HCT116 (cell line): ENCODE measurements around the gene PRG2. TPM values are rescaled to one million over a fixed set of nuclear protein-coding genes. Genes with fewer than 3 reads are reported as not detected.

ENCODE experiments used
- ATAC-seq: fragments of 200-7000 bp; cut with Tn5 transposase; 2 replicates; pipeline ENCODE4 v1.9.1; 2020; ENCODE audit warnings: mild to moderate bottlenecking, moderate library complexity
- BruUV-seq: library from RNA; stranded (reverse); fragments of 400-500 nt; replicated peaks from 2 replicates; lab custom pipeline; 2021; lab: Mats Ljungman, UMichigan
- CTCF ChIA-PET: fragments of 300-600 bp; sonication (Branson Sonifier 250); formaldehyde crosslinking; loops from one replicate; lab custom pipeline; 2021; ENCODE audit warnings: antibody characterized with exemption; lab: Charles Lee
- POLR2A ChIA-PET: fragments of 300-600, 350-600 bp; sonication (Branson Sonifier 250); formaldehyde crosslinking; loops from one replicate; lab custom pipeline; 2021; ENCODE audit warnings: antibody characterized with exemption; lab: Charles Lee
- RAD21 ChIA-PET, 2 experiments: fragments of 300-600 bp; sonication (Branson Sonifier 250); formaldehyde crosslinking; loops; one replicate each; lab custom pipeline; 2023; ENCODE audit warnings: low total read pairs in 2 of 2; ENCODE audit not compliant: uncharacterized antibody in 2 of 2, unreplicated experiment in 2 of 2, low non-redundant PET in 1 of 2; lab: Charles Lee
- DNase-seq: peaks from one replicate; pipeline ENCODE4 v3.0.0-alpha.2; 2010; ENCODE audit warnings: low read depth, low spot score
- H2AFZ ChIP-seq: fragments of 200-600 bp; shearing (Covaris generic), sonication (generic); 2 replicates; pipeline ENCODE4 v1.6.1; 2017; ENCODE audit warnings: low read depth, mixed run types, mixed read lengths, antibody characterized with exemption, low read length; ENCODE audit not compliant: poor library complexity, severe bottlenecking
- H3K27ac ChIP-seq: 2 replicates; pipeline ENCODE4 v1.5.1; 2012; ENCODE audit warnings: low read depth, low read length
- H3K27me3 ChIP-seq: fragments of 200-600 bp; sonication (generic); 2 replicates; pipeline ENCODE4 v1.6.1; 2016; ENCODE audit warnings: mixed run types, low read length, mixed read lengths; ENCODE audit not compliant: insufficient read depth
- H3K36me3 ChIP-seq, 2 experiments: fragments of 200-500 bp in 1 of 2; fragments of 200-600 bp in 1 of 2; sonication (Bioruptor generic) in 1 of 2; sonication (generic) in 1 of 2; 2 replicates each; pipeline versions ENCODE4 v1.5.1 to v1.6.1; 2014 to 2016; ENCODE audit warnings: low read length in 2 of 2, inconsistent platforms in 1 of 2, mixed read lengths in 1 of 2, mixed run types in 1 of 2; ENCODE audit not compliant: insufficient read depth in 2 of 2, control insufficient read depth in 1 of 2
- H3K4me1 ChIP-seq, 2 experiments: fragments of 200-600 bp in 1 of 2; sonication (generic) in 1 of 2; 2 replicates each; pipeline versions ENCODE4 v1.5.1 to v1.6.1; 2012 to 2017; ENCODE audit warnings: low read length in 2 of 2, inconsistent platforms in 1 of 2, mild to moderate bottlenecking in 1 of 2, mixed read lengths in 1 of 2, mixed run types in 1 of 2, moderate library complexity in 1 of 2; ENCODE audit not compliant: insufficient read depth in 2 of 2, control insufficient read depth in 1 of 2
- H3K4me2 ChIP-seq: fragments of 200-600 bp; sonication (generic); 2 replicates; pipeline ENCODE4 v1.6.1; 2017; ENCODE audit warnings: mixed run types, low read length, mixed read lengths
- H3K4me3 ChIP-seq, 2 experiments: fragments of 200-600 bp in 1 of 2; sonication (generic) in 1 of 2; replicated peaks in 1 of 2; 2 replicates each; pipeline ENCODE4 v1.5.1; 2011 to 2016; ENCODE audit warnings: low read length in 2 of 2, control low read depth in 1 of 2, low read depth in 1 of 2, mild to moderate bottlenecking in 1 of 2, mixed read lengths in 1 of 2, mixed run types in 1 of 2
- H3K79me2 ChIP-seq: fragments of 200-600 bp; sonication (generic); 2 replicates; pipeline ENCODE4 v1.6.1; 2017; ENCODE audit warnings: mild to moderate bottlenecking, mixed run types, low read length, moderate library complexity, mixed read lengths; ENCODE audit not compliant: insufficient read depth
- H3K9ac ChIP-seq: fragments of 200-600 bp; sonication (generic); 2 replicates; pipeline ENCODE4 v1.6.1; 2016; ENCODE audit warnings: low read length, mixed read lengths
- H3K9me2 ChIP-seq: fragments of 200-600 bp; sonication (generic), shearing (Covaris generic); 2 replicates; pipeline ENCODE4 v1.6.1; 2017; ENCODE audit warnings: mixed run types, mild to moderate bottlenecking, moderate library complexity; ENCODE audit not compliant: insufficient read depth
- H3K9me3 ChIP-seq, 2 experiments: fragments of 200-500 bp in 1 of 2; fragments of 200-600 bp in 1 of 2; sonication (Bioruptor generic) in 1 of 2; sonication (generic) in 1 of 2; 2 replicates each; pipeline ENCODE4 v1.6.1; 2014 to 2017; ENCODE audit warnings: low read length in 2 of 2, mixed read lengths in 2 of 2, inconsistent platforms in 1 of 2, low read depth in 1 of 2, mild to moderate bottlenecking in 1 of 2, mixed run types in 1 of 2, moderate library complexity in 1 of 2; ENCODE audit not compliant: control insufficient read depth in 1 of 2, insufficient read depth in 1 of 2
- H4K20me1 ChIP-seq: fragments of 200-600 bp; sonication (generic), shearing (Covaris generic); 2 replicates; pipeline ENCODE4 v1.6.1; 2017; ENCODE audit warnings: mixed run types, mild to moderate bottlenecking, moderate library complexity; ENCODE audit not compliant: insufficient read depth
- ATF3 ChIP-seq: IDR thresholded peaks from 2 replicates; pipeline ENCODE4 v1.6.1; 2012
- CBX3 ChIP-seq: IDR thresholded peaks from 2 replicates; pipeline ENCODE4 v1.6.1; 2012; ENCODE audit warnings: low read depth
- CTCF ChIP-seq, 3 experiments: fragments of 200-600 bp in 1 of 3; sonication (generic) in 1 of 3; IDR thresholded peaks in 2 of 3; conservative IDR thresholded peaks in 1 of 3; 2 replicates each; pipeline ENCODE4 v1.5.1; 2012 to 2017; ENCODE audit warnings: low read depth in 2 of 3, low read length in 2 of 3, antibody characterized with exemption in 1 of 3, borderline replicate concordance in 1 of 3, control low read depth in 1 of 3, mild to moderate bottlenecking in 1 of 3, mixed read lengths in 1 of 3, mixed run types in 1 of 3, moderate library complexity in 1 of 3; ENCODE audit not compliant: insufficient read depth in 1 of 3
- ELF1 ChIP-seq: IDR thresholded peaks from 2 replicates; pipeline ENCODE4 v1.6.1; 2012; ENCODE audit warnings: low read depth, borderline replicate concordance
- EZH2 ChIP-seq: fragments of 200-600 bp; sonication (generic); IDR thresholded peaks from 2 replicates; pipeline ENCODE4 v1.6.1; 2017; ENCODE audit warnings: antibody characterized with exemption, mixed run types
- EZH2phosphoT487 ChIP-seq: fragments of 200-600 bp; IDR thresholded peaks from 2 replicates; pipeline ENCODE4 v1.6.1; 2018; ENCODE audit warnings: antibody characterized with exemption, borderline replicate concordance
- POLR2A ChIP-seq: IDR thresholded peaks from 2 replicates; pipeline ENCODE4 v1.7.0; 2011; ENCODE audit warnings: borderline replicate concordance; ENCODE audit not compliant: insufficient read depth, insufficient read length; ENCODE audit errors: extremely low read depth
- SIN3A ChIP-seq: IDR thresholded peaks from 2 replicates; pipeline ENCODE4 v1.6.1; 2012; ENCODE audit warnings: low read depth
- SP1 ChIP-seq: IDR thresholded peaks from 2 replicates; pipeline ENCODE4 v1.6.1; 2012; ENCODE audit warnings: low read depth
- TCF7L2 ChIP-seq: IDR thresholded peaks from 2 replicates; pipeline ENCODE4 v1.7.0; 2011; ENCODE audit warnings: borderline replicate concordance, inconsistent platforms; ENCODE audit not compliant: insufficient read depth, insufficient read length; ENCODE audit errors: extremely low read depth
- intact Hi-C: fragments of 100-400 bp; cut with micrococcal nuclease; formaldehyde crosslinking; loops from 2 replicates; pipeline ENCODE4 v1.10.0; 2022
- total RNA-seq: library from RNA; stranded (reverse); gene quantifications from one replicate; pipeline ENCODE4 v1.2.1, GENCODE V29; 2021; ENCODE audit not compliant: unreplicated experiment

Gene PRG2
- total RNA-seq, 1 experiment from 2014 or later = 0.81 TPM

GRCh38 chr11:57424792-57425564 lies 34.5 kb upstream of the PRG2 start:
- Histone ChIP-seq H3K27me3 (peaks cover 13% of the 10 kb centered on the region), H4K20me1 (no peaks in the 10 kb centered on the region), H3K9me2 (no peaks in the 10 kb centered on the region), H3K79me2 (peaks cover 8% of the 10 kb centered on the region; the same call in 1 of the 2 replicates), H3K4me3 (no peak overlapping the region)
- ChIA-PET RAD21 (no interaction called here), CTCF (no interaction called here)
- ATAC-seq (no peak), DNase-seq (no peak)
- intact Hi-C loops = no loop called here
- no peak for TF ChIP-seq TCF7L2
- no peak for TF ChIP-seq SIN3A
- TF ChIP-seq ELF1 = no peak
- TF ChIP-seq CBX3 = no peak
- TF ChIP-seq EZH2phosphoT487 = no peak
- no peak for TF ChIP-seq CTCF (IDR thresholded peaks at IDR 0.05 in 2 of 3, conservative IDR thresholded peaks at IDR 0.05 in 1 of 3; ENCODE audit: borderline replicate concordance in 1 of 3, insufficient read depth in 1 of 3, low read depth in 2 of 3, low read length in 2 of 3)
- no peak for TF ChIP-seq POLR2A
- no peak for TF ChIP-seq EZH2
- no peak for TF ChIP-seq SP1
- no peak for TF ChIP-seq ATF3
- TF ChIP-seq, all 23 proteins: peak for 0
- no peak overlapping the region; the same call in 1 of the 2 replicates for H3K27ac ChIP-seq
- no peaks in the 10 kb centered on the region for H3K9me3 ChIP-seq
- H3K9ac ChIP-seq = no peak overlapping the region
- H3K4me2 ChIP-seq = no peak overlapping the region
- H2AFZ ChIP-seq = no peak overlapping the region
- no TSS peak for BruUV-seq
- H3K36me3 ChIP-seq = no peaks in the 10 kb centered on the region; a peak in 1 of 4 replicates
- POLR2A ChIA-PET = no interaction called here
- peaks cover 9 to 21% of the 10 kb centered on the region in 2 experiments for H3K4me1 ChIP-seq
